Brain pericyte (primary cell): Measurements from ENCODE around the gene ZNF787.
"Not testable (repeated sequence)": the region's sequence is repeated elsewhere in the genome, so short reads cannot be mapped to it uniquely, and the experiment has no call there.

Experiments used
- DNase-seq: peaks from one replicate; pipeline ENCODE4 v3.0.0-alpha.2; 2012; ENCODE audit warnings: low read depth, low spot score

Gene ZNF787

DNA sequence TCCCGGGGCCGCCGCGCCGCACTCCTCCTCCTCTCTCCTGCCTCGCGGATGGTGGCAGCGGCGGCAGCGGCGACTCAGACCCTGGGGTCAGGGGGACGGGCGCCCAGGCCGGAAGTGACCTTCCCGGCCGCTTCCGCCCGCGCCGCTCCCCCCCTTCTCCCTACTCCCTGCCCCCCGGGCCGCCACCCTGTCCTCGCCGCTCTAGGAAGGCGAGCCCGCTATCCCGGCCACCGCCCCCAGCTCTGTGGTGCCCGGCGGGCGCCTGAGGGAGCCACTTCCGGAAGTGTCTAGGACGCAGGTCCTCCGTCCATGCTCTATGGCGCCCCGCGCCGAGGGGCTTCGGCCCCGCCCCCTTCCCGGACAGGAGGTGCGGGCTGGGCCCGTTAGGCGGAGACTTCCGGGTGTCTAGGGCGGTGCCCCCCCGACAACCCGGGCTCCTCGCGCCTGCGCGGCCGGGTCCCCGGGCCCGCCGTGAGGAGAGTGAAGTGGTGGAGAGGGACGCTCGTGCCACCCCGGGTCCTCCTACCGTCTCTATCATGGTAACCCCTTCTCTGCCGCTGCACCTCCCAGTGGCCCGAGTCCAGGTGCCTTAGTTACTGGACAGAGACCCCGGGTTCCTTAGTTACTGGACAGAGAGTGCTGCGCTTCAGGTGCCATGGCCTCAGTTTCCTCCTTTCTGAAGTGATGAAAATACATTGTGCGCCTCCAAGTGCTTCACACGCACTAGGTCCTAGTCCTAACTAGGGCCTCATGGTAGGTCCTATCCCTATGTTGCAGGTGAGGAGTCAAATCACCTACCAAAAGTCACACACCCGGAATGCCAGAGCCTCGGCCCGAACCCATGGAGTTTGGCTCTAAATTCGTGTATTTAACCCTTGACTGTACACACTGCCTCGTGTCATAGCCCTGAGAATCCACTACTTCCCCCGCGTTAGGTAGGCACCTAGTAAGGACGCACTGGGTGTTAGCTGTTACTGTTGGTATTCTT is at the start of gene ZNF787:
Gene ZNF787 (minus strand): TSS at position 116 of the 988 bp plus-strand sequence. CDS start 18,078 bp downstream, outside the sequence.
- DNase-seq, result peak; percentile 94

DNA sequence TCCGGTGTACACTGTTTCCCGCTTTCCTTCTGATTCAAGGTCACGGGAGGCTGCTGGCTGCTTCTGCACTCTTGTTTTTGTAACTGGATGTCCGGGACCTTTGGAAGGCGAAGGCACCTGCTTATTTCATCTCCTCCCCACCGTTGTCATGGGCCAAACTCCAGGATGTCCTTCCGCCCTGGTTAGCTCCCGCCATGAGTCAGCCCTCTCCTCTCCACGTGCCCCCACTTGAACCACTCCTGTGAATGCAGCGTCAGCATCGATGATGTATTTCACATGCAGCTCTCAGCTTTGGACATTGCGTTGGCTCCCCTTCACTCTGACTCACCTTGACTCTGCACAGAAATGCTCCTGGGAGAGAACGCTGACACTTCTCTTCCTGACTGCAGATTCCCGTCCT is 49.2 kb upstream of the ZNF787 start:
- no peak for DNase-seq

DNA sequence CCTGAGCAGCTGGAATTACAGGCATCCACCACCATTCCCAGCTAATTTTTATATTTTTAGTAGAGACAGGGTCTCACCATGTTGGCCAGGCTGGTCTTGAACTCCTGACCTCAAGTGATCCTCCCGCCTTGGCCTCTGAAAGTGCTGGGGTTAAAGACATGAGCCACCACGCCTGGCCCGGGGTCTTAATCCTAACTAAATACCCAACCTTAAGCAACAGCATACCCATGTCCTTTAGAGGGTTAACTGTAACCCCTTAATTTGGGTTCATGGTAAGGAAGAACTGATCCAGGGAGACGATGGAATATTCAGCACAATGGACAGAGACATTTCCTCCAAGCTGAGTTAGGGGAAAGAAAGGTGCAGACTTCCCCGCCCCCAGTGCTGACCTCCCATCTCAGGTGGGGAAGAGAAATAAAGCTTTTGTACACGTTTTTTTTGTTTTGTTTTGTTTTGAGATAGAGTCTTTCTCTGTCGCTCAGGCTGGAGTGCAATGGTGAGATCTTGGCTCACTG is 46.0 kb upstream of the ZNF787 start:
- DNase-seq, result no peak

DNA sequence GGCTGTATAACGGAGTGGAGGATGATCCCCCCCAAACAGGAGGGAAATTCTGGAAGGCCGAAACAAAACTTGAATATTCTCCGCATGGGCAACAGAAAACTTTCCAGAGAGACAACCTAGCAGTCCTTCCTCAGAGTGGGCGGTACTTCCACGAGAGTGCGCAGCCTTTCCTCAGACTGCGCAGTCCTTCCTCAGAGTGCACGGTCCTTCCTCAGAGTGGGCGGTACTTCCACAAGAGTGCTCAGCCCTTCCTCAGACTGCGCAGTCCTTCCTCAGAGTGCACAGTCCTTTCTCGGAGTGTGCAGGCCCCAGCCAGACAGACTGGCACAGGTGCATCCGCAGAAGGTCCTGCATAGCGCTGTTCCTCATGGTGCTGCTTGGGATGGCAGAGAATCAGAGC is 42.0 kb upstream of the ZNF787 start:
- DNase-seq, result no peak

DNA sequence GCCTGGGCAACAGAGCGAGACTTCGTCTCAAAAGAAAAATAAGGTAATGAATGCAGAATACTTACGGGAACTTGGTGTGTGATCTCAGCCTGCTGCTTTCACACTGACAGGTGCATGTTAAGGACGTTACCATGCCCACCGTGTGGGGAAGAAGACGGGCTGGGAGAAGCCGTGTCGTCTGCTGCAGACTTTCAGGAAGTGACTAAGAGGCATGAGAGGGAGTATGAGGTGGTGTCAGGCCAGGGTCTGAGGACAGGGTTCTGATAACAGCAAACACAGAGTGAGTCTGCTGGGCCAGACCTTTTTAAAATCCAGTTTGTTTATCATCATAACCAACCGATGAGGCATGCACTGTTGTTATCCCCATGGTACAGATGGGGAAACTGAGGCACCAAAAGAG is 41.2 kb upstream of the ZNF787 start:
- no peak for DNase-seq

DNA sequence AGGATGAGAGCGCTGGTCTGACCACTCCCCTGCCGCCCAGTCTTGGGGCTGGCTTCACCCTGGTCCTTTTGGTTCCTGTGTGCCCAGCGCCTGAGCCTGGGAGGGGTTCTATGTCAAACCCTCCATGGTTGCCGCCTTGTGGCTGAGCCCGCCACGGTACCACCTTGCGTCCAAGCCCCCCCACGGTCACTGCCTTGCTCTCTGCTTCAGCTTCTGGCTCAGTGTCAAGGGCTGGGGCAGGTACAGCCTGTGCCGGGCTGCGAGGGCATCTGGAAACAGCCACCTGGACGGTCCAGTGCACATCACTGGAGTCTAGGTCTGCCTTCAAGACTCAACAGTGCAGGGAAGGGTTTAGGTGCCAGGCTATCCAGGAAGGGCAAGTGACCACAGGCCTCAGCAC is 40.4 kb upstream of the ZNF787 start:
- no peak for DNase-seq

DNA sequence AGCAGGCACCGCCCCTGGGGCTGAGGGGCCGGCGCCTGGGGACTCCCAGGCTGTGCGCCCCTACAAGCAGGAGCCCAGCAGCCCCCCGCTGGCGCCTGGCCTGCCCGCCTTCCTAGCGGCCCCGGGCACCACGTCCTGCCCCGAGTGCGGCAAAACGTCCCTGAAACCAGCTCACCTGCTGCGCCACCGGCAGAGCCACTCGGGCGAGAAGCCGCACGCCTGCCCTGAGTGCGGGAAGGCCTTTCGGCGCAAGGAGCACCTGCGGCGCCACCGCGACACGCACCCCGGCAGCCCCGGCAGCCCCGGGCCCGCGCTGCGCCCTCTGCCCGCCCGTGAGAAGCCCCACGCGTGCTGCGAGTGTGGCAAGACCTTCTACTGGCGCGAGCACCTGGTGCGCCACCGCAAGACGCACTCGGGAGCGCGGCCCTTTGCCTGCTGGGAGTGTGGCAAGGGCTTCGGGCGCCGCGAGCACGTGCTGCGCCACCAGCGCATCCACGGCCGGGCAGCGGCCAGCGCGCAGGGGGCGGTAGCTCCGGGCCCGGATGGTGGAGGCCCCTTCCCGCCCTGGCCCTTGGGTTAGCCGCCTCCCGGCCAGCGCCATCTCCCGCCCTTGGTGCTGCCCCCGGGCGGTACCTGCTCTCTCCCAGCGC is 38.7 kb upstream of the ZNF787 start:
- no peak for DNase-seq

DNA sequence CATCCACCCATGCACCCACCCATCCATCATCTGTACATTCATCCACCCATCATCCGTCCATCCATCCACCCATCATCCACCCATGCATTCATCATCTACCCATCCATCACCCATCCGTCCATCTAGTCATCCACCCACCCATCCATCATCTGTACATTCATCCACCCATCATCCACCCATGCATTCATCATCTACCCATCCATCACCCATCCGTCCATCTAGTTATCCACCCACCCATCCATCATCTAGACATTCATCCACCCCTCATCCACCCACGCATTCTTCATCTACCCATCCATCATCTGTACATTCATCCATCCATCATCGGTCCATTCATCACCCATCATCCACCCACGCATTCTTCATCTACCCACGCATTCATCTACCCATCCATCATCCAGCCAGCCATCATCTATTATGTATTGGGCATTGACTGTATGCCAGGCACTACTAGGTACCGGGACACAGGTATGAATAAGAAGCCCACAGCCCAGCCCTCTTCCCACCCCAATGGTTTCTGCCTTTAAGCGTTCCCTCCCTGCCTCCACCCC is 38.0 kb upstream of the ZNF787 start:
- no peak for DNase-seq

DNA sequence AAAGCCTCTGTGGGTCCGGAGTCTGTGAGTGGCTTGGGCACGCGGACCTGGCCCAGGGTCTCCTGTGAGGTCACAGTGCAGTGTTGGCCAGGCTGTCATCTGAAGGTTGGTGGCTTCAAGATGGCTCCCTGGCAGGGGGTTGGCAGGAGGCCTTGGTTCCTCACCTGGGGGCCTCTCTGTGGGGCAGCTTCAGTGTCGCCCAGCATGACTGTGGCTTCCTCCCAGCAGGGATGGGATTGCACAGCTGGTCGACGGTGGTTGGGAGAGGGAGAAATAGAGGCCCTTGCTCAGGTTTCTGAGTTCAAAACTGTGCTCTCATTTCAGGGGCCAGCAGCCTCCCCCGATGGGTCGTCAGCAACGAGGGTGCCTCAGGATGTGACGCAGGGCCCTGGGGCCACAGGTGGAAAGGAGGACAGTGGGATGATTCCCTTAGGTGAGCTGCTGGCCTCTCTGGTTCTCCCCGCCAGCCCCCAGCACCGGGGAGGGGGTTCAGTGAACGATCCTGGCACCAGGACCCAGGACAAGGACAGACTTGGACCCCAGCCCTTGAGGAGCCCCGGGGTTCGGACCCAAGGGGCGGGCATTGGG is 37.2 kb upstream of the ZNF787 start:
- DNase-seq, result no peak

DNA sequence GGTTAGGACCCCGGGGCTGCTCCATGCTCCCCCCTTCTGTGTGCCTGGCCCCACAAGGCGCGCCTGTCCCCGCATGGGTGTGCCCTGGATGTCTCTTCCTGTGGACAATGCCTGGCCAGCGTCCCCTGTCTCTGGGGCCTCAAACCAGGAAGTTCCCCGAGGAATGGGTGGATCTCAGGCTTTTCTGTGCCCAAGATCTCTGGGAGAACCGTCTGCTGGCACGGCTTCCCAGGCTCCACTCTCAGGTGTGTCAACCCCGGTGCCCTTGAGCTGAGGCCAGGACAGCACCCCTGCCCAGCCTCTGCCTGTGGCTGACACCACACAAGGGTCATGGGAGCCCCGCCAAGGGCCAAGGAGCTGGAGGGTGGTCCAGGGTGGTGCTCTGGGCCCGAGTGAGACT is 35.7 kb upstream of the ZNF787 start:
- DNase-seq, result no peak

DNA sequence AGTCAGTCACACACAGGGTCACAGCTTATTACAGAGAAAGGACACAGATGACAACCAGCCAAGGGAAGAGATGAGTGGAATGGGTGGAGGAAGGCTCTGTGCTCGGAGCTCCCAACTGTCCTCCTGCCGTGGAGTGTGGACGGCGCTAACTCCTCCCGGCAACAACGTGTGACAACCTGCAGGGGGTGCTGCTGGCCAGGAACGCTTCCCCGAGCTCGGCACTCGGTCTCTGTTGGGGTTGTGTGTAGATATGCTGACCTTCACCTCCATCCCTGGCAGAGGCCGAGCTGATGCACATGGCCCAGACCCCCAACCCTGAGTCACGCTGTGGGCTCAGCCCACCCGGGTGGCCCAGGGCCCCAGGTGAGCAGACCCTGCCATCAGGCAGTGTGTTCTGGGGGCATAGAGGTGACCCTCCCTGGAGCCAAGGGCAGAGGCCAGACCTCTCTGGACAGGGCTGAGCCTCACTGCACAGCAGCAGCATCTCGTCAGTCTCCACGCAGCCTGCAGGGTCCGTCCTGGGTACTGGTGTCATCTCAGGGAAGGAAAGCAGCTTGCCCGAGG is 34.1 kb upstream of the ZNF787 start:
- no peak for DNase-seq

DNA sequence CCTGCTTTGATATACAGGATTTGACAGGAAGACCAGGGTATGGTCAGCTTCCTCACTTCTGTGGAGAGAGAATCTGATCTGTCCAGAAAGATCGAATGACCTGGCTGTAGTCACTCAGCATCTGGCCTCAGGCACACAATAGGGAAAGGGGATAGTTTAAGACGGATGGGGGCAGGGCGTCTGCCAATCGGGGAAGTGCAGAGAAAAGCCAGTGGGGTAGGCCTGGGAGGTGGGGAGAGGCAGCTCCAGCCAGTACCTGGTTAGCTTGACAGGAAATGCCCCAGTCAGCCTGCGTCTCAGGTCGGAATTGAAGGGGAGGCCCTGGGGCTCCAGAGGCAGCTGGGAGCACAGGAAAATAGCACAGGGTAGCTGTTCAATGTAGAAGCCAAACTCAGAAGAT is 32.4 kb upstream of the ZNF787 start:
- DNase-seq, result no peak

DNA sequence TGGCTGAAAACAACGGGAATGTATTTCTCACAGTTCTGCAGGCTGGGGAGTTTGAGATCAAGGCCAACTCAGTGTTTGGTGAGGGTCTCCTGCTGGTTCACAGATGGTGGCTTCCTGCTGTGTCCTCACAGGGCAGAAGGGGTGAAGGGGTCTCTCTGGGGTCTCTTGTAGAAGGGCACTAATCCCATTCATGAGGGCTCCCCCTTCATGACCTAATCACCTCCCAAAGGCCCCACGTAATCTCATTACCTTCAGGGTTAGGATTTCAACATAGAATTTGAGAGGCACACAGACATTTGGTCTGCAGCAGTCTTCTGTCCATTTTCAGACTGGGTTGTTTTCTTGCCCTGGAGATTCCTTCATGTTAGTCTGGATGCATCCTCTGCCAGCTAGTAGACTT is 31.5 kb upstream of the ZNF787 start:
- no peak for DNase-seq

DNA sequence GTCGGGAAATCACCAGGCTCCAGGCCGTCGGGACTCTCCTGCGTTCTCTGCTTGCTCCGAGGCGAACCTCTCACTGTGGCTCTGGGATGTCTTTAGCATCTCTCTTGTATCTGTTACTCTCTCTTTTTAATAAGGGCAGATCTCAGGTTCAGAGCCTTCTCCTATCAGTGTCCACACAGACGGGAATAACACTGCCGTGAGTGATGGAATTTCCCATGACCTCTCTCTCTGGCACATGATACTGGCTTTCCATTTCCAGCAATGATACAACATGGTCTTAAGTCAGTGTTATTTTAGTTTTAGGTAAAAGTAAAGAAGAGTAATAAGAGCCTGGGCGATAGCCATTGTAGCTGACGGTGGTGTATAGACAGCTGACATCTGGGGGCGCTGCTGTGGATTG is 29.3 kb upstream of the ZNF787 start:
- no peak for DNase-seq

DNA sequence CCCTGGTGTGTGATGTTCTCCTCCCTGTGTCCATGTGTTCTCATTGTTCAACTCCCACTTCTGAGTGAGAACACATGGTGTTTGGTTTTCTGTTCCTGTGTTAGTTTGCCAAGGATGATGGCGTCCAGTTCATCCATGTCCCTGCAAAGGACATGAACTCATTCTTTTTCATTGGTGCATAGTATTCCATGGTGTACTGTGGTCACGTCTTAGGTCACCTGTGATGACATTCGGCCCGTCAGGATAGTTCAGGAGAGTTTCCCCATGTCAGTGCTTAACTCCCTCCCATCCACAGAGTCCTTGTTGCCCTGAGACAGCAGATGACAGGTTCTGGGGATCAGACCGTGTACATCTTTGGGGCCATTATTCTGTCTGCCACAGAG is 28.6 kb upstream of the ZNF787 start:
- no peak for DNase-seq

DNA sequence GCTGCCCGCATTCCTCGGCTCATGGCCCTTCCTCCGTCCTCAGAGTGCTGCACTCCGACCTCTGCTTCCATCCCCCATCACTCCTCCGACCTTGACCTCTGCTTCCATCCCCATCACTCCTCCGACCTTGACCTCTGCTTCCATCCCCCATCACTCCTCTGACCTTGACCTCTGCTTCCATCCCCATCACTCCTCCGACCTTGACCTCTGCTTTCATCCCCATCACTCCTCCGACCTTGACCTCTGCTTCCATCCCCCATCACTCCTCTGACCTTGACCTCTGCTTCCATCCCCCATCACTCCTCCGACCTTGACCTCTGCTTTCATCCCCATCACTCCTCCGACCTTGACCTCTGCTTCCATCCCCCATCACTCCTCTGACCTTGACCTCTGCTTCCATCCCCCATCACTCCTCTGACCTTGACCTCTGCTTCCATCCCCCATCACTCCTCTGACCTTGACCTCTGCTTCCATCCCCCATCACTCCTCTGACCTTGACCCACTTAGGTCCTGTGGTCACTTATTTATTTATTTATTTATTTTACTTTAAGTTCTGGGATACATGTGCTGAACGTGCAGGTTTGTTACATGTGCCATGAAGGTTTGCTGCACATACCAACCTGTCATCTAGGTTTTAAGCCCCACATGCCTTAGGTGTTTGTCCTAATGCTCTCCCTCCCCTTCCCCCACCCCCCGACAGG is 28.0 kb upstream of the ZNF787 start:
- not testable (repeated sequence) for DNase-seq

DNA sequence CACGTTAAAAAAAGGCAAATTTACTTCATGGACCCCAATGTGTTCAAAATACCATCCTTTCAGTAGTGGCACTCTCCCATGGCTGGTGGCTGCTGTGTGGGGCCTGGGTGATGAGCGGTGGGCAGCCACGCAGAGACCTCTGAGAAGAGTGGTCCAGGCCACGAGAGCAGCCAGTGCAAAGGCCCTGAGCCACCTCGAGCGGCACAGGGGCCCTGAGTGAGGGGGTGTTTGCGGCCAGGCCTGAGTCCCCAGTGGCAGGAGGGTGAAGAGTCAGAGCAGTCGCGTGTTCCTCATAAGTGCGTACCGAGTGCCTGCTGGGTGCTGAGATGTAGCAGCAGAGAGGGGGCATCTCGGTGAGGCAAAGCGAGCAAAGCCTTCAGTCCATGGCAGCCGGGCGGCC is 27.0 kb upstream of the ZNF787 start:
- no peak for DNase-seq

DNA sequence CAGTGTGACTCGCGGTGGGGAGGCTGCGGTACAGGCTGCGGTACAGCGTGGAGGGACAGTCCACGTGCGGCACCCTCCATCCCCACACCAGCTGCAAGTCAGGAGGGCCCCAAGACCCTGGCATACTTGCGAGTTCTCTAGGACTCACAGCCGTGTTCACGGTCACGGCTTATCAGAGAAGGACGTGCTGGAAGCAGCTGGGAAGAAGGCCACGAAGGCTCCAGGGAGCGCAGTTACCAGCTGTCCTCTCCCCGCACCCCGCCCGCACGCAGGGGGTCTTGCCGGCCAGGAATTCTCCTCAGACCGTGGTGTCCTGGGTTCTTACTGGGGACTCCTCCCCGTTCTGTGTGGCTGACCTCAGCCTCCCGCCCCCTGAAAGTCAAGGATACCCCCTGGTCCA is 26.2 kb upstream of the ZNF787 start:
- no peak for DNase-seq

DNA sequence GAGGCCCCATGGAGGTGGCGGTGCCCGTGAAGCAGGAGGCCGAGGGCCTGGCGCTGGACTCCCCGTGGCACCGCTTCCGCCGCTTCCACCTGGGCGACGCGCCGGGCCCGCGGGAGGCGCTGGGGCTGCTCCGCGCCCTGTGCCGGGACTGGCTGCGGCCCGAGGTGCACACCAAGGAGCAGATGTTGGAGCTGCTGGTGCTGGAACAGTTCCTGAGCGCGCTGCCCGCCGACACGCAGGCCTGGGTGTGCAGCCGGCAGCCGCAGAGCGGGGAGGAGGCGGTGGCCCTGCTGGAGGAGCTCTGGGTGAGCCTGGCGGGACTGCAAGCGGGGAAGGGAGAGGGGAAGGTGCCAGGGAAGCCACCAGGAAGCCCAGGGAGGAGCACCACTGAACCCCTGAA is 25.8 kb upstream of the ZNF787 start:
- no peak for DNase-seq

DNA sequence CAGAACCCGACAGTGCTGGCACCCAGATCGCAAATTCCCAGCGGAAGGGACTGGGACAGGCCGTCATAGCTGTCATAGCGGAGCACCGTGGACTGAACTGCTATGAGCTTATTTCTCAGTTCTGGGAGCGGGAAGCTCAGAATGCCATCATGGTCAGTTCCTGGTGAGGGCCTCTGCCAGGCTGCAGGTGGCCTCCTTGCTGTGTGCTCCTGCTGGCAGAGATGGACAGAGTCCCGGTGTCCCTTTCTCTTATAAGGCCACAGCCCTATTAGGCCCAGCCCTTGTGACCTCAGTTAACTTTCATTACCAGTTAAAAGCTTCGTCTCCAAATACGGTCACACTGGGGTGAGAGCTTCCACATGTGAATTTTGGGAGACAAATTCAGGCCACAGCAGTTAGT is 24.6 kb upstream of the ZNF787 start:
- DNase-seq, result no peak

DNA sequence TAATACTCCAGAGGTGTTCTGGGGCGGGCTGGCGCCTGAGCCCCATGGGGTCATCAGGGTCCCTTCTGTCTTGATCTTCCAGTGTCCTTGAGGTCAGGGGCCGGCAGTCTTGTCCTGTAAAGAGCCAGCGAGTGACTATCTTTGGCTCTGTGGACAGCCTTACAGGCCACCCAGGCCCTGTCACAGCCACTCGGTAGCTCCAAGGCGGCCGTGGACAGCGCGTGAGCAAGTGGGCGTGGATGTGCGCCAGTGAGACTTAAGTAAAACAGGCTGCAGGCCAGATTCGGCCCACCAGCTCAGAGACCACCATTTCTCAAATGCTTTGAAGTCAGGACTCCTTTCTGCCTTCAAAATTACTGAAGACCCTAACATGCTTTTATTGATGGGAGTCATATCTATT is 23.7 kb upstream of the ZNF787 start:
- DNase-seq, result no peak
